Measurements from ENCODE around the gene TICAM2. TPM values are rescaled to one million over a fixed set of nuclear protein-coding genes. Genes with fewer than 3 reads are reported as not detected.

Gene TICAM2
- total RNA-seq, 2 experiments from 2014 or later, result 0.27 to 0.96 TPM

DNA sequence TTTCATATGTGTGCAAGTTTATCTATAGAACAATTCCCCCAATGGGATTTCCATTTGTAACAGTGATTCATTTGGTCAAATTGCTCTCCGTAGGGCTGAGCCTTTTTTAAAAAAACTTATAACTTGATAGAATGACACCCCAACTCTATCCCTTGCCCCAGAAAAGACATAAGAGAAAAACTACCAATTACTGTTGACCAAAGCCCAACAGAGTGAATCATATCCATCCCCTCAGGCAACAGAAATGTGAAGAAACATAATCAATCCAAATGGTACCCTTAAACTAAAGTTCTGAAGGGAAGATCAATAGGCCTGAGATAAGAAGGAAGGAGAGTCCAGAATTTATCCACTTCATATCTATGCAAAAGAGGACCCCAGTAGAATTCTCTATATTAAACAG is 17.8 kb downstream of the TICAM2 start:
- Mint-ChIP-seq H3K36me3 (ENCODE audit: low read depth) (no peaks in the 10 kb centered on the region), H3K9me3 (no peaks in the 10 kb centered on the region), H3K4me1 (ENCODE audit: low read depth) (no peaks in the 10 kb centered on the region), H3K27me3 (no peaks in the 10 kb centered on the region), H3K4me3 (no peak overlapping the region), H3K27ac (no peak overlapping the region)
- intact Hi-C loops (cut with micrococcal nuclease), result no loop called here
- ChIA-PET CTCF (interaction anchor here (0.8 to 1.0 kb wide), 2 partner anchors 8 to 274 kb away, joined by 3 to 5 read pairs; no protein-coding TSS in a partner anchor), POLR2A (no interaction called here)
- ATAC-seq (no peak), DNase-seq (no peak)
- TF ChIP-seq, protein P1, sequence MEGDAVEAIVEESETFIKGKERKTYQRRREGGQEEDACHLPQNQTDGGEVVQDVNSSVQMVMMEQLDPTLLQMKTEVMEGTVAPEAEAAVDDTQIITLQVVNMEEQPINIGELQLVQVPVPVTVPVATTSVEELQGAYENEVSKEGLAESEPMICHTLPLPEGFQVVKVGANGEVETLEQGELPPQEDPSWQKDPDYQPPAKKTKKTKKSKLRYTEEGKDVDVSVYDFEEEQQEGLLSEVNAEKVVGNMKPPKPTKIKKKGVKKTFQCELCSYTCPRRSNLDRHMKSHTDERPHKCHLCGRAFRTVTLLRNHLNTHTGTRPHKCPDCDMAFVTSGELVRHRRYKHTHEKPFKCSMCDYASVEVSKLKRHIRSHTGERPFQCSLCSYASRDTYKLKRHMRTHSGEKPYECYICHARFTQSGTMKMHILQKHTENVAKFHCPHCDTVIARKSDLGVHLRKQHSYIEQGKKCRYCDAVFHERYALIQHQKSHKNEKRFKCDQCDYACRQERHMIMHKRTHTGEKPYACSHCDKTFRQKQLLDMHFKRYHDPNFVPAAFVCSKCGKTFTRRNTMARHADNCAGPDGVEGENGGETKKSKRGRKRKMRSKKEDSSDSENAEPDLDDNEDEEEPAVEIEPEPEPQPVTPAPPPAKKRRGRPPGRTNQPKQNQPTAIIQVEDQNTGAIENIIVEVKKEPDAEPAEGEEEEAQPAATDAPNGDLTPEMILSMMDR (IDR thresholded peaks at IDR 0.05), result no peak

DNA sequence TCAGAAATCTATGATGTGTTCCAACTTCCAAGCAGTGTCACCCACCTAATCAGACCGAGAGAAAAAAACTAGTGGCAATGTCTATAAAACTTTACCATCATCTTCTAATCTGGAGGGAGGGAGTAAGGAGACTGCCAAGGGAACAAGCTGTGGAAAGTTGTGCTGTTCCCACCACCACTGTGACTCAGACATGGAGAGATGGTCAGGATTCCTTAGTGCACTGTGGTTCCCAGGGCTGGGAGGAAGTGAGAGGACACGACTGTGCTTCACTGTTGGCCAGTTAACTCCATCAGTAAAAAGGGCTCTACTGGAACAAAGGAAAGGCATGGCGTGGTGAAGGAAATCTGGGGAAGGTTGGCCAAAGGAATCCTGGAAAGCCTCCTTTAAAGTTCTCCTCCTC is 18.8 kb downstream of the TICAM2 start:
- Mint-ChIP-seq H3K36me3 (ENCODE audit: low read depth) (no peaks in the 10 kb centered on the region), H3K27ac (no peak overlapping the region), H3K27me3 (no peaks in the 10 kb centered on the region), H3K4me1 (ENCODE audit: low read depth) (no peaks in the 10 kb centered on the region), H3K4me3 (no peak overlapping the region), H3K9me3 (no peaks in the 10 kb centered on the region)
- no peak for ATAC-seq
- TF ChIP-seq, protein P1 (IDR thresholded peaks at IDR 0.05), result no peak
- DNase-seq, result no peak
- intact Hi-C loops (cut with micrococcal nuclease), result no loop called here
- ChIA-PET CTCF (interaction anchor here (0.9 to 1.3 kb wide), 2 partner anchors 9 to 274 kb away, joined by 3 to 4 read pairs; no protein-coding TSS in a partner anchor), POLR2A (no interaction called here)

DNA sequence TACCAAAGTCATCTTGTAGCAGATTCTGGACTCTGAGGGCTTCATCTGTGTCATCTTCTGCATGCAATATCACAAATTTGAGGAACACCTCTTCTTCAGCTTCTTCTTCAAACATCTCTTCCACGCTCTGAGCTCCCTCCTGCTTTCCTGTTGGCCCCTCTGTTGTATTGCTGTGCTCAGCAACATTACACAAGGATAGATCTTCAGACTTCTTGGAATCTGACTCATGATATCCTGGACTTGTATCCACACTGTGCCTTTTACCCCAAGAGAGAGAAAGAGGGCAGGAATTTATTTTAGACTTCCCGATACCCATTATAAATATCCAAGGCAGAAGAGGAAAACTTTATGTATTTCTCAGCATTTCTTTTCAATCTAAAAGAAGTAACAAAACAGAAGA is 21.3 kb downstream of the TICAM2 start:
- no peak overlapping the region for H3K4me3 Mint-ChIP-seq
- ChIA-PET POLR2A (no interaction called here), CTCF (interaction anchor here (1.2 to 1.3 kb wide), 2 partner anchors 13 to 275 kb away, joined by 3 read pairs; no protein-coding TSS in a partner anchor)
- H3K27me3 Mint-ChIP-seq, result no peaks in the 10 kb centered on the region
- DNase-seq, result no peak
- TF ChIP-seq, protein P1 (IDR thresholded peaks at IDR 0.05), result no peak
- H3K4me1 Mint-ChIP-seq (ENCODE audit: low read depth), result no peaks in the 10 kb centered on the region
- H3K27ac Mint-ChIP-seq, result no peak overlapping the region
- intact Hi-C loops (cut with micrococcal nuclease), result no loop called here
- no peak for ATAC-seq
- no peaks in the 10 kb centered on the region for H3K36me3 Mint-ChIP-seq (ENCODE audit: low read depth)
- no peaks in the 10 kb centered on the region for H3K9me3 Mint-ChIP-seq

DNA sequence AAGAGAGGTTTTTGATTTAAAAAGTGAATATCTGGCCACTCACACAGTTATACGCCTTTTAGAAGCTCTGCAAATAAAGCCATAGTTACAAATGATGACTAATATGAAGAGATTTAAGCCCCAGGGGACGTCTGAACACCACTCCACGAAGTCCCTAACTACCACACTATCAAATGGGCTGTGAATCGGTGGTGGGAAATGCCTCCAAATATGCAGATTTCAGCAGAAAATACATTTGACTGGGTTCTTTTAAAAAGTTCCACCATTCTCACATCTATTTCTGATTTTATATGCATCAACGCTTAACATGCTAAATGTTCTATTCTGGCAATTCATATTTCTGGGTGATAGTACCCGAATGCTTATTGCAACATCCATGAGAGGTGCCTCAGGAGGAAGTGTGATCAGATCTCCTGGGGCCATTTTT is 22.5 kb downstream of the TICAM2 start:
- DNase-seq, result no peak
- intact Hi-C loops (cut with micrococcal nuclease), result loop anchor here (10.0 kb wide), 1 partner anchor 205 kb away; no protein-coding TSS in a partner anchor
- H3K9me3 Mint-ChIP-seq, result no peaks in the 10 kb centered on the region
- POLR2A ChIA-PET, result no interaction called here
- no peak overlapping the region for H3K27ac Mint-ChIP-seq
- H3K4me3 Mint-ChIP-seq, result no peak overlapping the region
- no peak for ATAC-seq
- H3K36me3 Mint-ChIP-seq (ENCODE audit: low read depth), result no peaks in the 10 kb centered on the region
- no peaks in the 10 kb centered on the region for H3K4me1 Mint-ChIP-seq (ENCODE audit: low read depth)
- H3K27me3 Mint-ChIP-seq, result no peaks in the 10 kb centered on the region
- TF ChIP-seq, protein P1 (IDR thresholded peaks at IDR 0.05), result no peak
- CTCF ChIA-PET, result no interaction called here

DNA sequence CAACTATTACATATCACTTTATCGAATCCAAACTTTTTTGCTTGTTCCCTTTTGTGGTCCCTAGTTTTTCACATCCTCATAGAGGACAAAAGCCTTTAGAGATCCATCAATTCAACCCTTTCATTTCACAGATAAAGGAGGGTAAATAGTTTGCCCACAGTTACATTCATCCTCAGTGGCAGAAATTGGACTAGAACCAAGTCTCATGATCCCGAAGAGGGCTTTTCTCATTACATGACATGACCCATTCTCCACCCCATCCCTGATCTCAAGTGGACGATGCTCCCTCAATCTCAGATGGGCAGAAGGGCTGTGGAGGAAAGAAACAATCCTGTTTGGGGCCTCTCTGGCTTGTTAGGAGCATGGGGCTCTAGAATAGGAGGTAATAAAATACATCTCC is 23.1 kb downstream of the TICAM2 start:
- no peak overlapping the region for H3K27ac Mint-ChIP-seq
- no peaks in the 10 kb centered on the region for H3K9me3 Mint-ChIP-seq
- H3K4me3 Mint-ChIP-seq, result no peak overlapping the region
- H3K4me1 Mint-ChIP-seq (ENCODE audit: low read depth), result peaks cover 2% of the 10 kb centered on the region
- intact Hi-C loops (cut with micrococcal nuclease), result loop anchor here (10.0 kb wide), 1 partner anchor 204 kb away; no protein-coding TSS in a partner anchor
- ATAC-seq, result no peak
- ChIA-PET POLR2A (no interaction called here), CTCF (no interaction called here)
- no peak for DNase-seq
- TF ChIP-seq, protein P1 (IDR thresholded peaks at IDR 0.05), result no peak
- H3K27me3 Mint-ChIP-seq, result no peaks in the 10 kb centered on the region
- no peaks in the 10 kb centered on the region for H3K36me3 Mint-ChIP-seq (ENCODE audit: low read depth)

All from activated CD8-positive, alpha-beta T cell treated with anti-CD3 and anti-CD28 coated beads for 36 hours (primary cell).